GM10266 (cell line): ENCODE results near the gene SERPINA12.

Experiments
- DNase-seq: peaks from one replicate; pipeline ENCODE4 v3.0.0; 2012; ENCODE audit errors: extremely low spot score
- CTCF ChIP-seq: IDR thresholded peaks from 2 replicates; pipeline ENCODE4 v1.5.1; 2012; ENCODE audit warnings: mild to moderate bottlenecking, low read depth; ENCODE audit not compliant: control insufficient read depth, insufficient read depth; ENCODE audit errors: missing control alignments

Gene SERPINA12

GRCh38 chr14:94505206-94505605 lies 4.1 kb downstream of the SERPINA12 start:
- DNase-seq, result no peak
- no peak for TF ChIP-seq CTCF

- DNase-seq, result no peak
- TF ChIP-seq CTCF, result no peak
These were observed 7.4 kb downstream of the SERPINA12 start for GRCh38 chr14:94501588-94502516.

- no peak for DNase-seq
- TF ChIP-seq CTCF, result no peak
These were observed 9.0 kb downstream of the SERPINA12 start for GRCh38 chr14:94500264-94500663.

GRCh38 chr14:94499673-94500072 lies 9.6 kb downstream of the SERPINA12 start:
- TF ChIP-seq CTCF, result no peak

GRCh38 chr14:94498215-94498614 lies 11.1 kb downstream of the SERPINA12 start:
- DNase-seq, result no peak
- no peak for TF ChIP-seq CTCF

More at GRCh38 chr14:94499673-94500072, 9.6 kb downstream of the SERPINA12 start:
- DNase-seq, result no peak

GRCh38 chr14:94494085-94494484 lies 15.2 kb downstream of the SERPINA12 start:
- TF ChIP-seq CTCF, result no peak
- peak; percentile 67 for DNase-seq

- DNase-seq, result no peak
- TF ChIP-seq CTCF, result no peak
These were observed 17.8 kb downstream of the SERPINA12 start for GRCh38 chr14:94491511-94491910.
